GM19397 (cell line): ENCODE results near the gene SLC17A9.

ENCODE experiments used
- ATAC-seq: cut with Tn5 transposase; IDR thresholded peaks from one replicate; pipeline ENCODE4 v1.9.1; 2021; ENCODE audit warnings: mild to moderate bottlenecking, moderate library complexity; ENCODE audit not compliant: unreplicated experiment

Gene SLC17A9

DNA sequence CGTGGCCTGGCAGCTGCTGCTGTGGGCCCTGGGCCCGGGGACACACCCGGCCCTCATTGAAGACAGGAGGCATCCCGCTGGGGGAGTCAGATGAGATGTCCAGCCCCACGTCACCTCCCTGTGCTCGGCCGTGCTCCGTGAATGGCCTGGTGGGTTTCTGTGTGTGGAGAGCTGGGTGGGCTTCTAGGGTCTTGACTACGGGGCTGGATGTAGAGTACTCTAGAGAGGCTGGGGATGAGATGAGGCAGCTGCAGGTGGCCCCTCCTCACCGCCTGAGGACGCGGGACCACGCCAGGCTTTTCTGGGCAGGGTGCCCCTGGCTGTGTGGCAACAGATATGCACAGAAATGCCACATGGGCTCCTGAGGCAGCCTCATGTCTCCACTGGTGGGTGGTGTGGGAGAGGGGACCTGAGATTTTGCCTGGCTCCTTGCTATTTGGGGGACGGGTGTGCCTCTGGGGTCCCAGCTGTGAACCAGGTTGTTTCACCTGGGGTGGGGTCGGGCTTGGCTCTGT is 62.7 kb downstream of the SLC17A9 start:
- no peak for ATAC-seq

DNA sequence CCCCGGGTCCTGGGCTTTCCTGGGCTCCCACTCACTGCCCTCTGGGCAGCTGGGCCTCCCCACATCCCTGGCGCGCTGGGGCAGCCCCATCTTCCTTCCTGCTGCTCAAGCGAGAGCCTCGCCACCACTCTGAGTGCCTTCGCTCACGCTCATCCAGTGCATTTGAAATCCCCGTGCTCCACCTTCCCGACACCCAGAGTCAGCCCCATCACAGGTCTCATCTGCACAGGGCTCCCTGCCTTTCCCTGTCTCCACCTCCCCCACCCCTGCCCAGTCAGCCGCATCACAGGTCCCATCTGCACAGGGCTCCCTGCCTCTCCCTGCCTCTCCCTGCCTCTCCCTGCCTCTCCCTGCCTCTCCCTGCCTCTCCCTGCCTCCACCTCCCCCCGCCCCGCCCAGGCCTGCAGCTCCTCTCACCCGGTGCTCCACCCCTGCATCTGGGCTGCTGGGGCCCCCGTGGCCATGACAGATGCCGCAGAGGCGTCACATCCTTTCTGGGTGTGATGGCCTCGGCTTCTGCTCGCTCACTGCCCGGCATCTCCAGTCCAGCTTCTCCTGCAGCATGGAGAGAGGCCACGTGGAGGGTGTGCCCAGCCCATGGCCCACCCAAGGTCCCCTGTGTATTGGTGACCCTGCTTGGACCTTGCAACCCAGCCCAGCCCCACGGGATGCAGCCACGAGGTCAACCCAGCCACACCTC is 63.3 kb downstream of the SLC17A9 start:
- no peak for ATAC-seq

DNA sequence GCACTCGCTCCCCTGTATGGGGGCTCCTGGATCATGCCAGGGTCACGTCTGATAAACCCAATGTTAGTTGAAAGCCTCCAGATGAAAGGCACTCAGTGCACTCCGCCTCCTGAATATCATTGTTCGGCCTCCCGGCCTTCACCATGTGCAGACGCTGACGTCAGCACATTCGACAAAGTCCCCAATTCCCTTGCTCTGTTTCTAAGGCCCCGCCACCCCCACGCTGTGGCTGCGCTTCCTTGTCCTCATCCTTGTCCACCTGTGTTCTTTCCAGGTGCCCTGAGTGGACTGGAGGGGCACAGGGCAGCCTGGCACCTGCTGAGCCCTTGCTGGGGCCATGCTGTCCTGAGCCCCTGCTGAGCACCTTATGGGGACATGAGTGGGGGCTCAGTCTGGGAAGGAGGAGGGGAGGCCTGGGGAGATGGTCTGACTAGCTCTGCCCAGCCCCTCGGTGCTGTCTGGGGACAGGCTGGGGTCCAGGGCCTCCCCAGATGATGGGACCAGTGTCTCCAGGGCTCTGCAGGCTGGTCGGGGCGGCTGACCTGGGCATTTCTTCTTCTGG is 64.1 kb downstream of the SLC17A9 start:
- ATAC-seq = no peak

DNA sequence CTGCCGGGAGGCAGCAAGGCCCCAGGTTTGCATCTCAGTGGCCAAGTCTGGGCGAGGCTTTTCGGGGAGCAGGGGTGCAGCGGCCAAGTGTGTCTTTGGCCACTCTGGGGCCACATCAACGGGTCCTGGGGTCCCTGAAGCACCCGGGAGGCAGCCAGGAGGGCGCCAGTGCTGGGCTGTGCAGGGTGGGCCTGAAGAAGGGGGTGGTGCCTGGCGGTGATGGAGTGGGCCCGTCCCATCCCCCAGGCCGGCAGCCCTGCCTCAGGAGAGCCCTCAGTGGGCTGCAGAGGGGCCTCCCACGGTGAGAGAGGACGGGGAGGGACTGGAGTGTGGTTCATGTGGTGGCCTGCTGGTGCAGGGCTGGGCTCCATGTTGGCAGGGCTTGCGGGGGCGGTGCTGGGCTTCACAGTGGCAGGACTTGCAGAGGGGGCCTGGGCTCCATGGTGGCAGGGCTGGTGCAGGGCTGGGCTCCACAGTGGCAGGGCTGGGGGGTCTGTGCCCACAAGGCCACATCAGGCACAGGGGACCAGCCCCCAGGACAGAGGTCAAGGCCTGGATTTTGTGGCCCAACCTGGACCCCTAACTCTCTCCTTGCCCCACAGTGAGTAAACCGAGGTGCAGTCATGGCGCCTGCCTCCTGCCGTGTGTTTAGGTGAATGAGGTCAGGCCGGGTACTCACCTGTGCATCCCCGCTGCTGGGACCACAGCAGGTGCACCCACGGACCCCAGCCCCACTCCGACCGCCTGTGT is 64.7 kb downstream of the SLC17A9 start:
- ATAC-seq = no peak

DNA sequence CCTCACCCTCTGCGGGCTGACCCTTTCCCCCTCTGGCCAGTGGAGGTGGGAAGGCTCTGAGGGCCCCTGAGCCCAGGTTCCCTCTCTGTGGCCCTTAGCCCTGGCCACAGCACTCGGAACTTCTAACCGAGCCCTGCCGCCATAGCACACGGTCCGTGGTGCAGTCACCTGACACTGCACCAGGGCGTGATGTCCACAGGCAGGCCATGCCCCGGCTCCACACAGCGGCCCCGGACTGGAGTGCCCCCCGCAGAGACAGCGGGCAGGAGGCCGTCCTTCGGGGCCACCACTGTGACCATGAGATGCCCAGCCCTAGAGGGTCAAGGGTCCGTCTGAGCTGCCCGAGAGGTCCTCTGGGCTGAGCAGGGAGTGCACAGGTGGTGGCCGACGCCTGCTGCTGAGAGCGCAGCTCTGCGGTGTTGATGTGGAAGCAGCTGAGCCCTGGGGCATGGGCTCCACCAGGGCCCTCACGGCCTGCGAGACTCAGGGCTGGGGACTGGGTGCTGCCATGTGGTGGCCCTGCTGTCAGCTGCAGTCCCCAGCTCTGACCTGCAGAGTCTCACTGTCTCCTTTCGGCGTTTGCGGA is 65.4 kb downstream of the SLC17A9 start:
- no peak for ATAC-seq
